HEK293 (cell line): ENCODE data around the gene SRBD1.

Experiments
- CTCF ChIA-PET: fragments of 350-600 bp; formaldehyde crosslinking; extraction: SDS; loops from one replicate; lab custom pipeline; 2021; ENCODE audit warnings: antibody characterized with exemption; lab: Yijun Ruan, JAX
- POLR2A ChIA-PET: fragments of 300-600 bp; formaldehyde crosslinking; extraction: SDS; loops from one replicate; lab custom pipeline; 2020; ENCODE audit warnings: antibody characterized with exemption, inconsistent platforms; lab: Yijun Ruan, JAX
- H3K27ac ChIP-seq: fragments of 200-500 bp; sonication (Bioruptor generic); 2 replicates; pipeline ENCODE4 v1.5.1; 2014; ENCODE audit warnings: low read depth, low read length, control low read depth, inconsistent platforms; ENCODE audit errors: extremely low read depth
- H3K36me3 ChIP-seq, 2 experiments: fragments of 200-500 bp in 1 of 2; sonication (Bioruptor generic) in 1 of 2; 1 replicate in 1 of 2; 2 replicates in 1 of 2; pipeline ENCODE4 v1.5.1; 2014 to 2017; ENCODE audit warnings: inconsistent platforms in 2 of 2, low read length in 2 of 2; ENCODE audit not compliant: control insufficient read depth in 2 of 2, insufficient read depth in 1 of 2
- H3K4me1 ChIP-seq: fragments of 200-500 bp; sonication (Bioruptor generic); 2 replicates; pipeline ENCODE4 v1.5.1; 2014; ENCODE audit warnings: mild to moderate bottlenecking, low read length, inconsistent platforms; ENCODE audit not compliant: control insufficient read depth, insufficient read depth
- H3K4me3 ChIP-seq: 2 replicates; pipeline ENCODE4 v1.5.1; 2011; ENCODE audit warnings: low read depth, mild to moderate bottlenecking, control low read depth, low read length, moderate library complexity
- H3K9me3 ChIP-seq: fragments of 200-500 bp; sonication (Bioruptor generic); 2 replicates; pipeline ENCODE4 v1.5.1; 2014; ENCODE audit warnings: low read depth, low read length, inconsistent platforms; ENCODE audit not compliant: control insufficient read depth, insufficient read depth
- CTCF ChIP-seq: fragments of 450-650 bp; formaldehyde crosslinking; IDR thresholded peaks from 2 replicates; pipeline ENCODE4 v1.5.1; 2016; ENCODE audit warnings: missing biosample characterization, missing genetic modification characterization
- EGR2 ChIP-seq: fragments of 450-650 bp; formaldehyde crosslinking; IDR thresholded peaks from 2 replicates; pipeline ENCODE4 v1.5.1; 2016; ENCODE audit warnings: low read depth, missing biosample characterization, missing genetic modification characterization
- GLIS1 ChIP-seq: fragments of 450-650 bp; formaldehyde crosslinking; IDR thresholded peaks from 2 replicates; pipeline ENCODE4 v1.5.1; 2016; ENCODE audit warnings: missing biosample characterization, missing genetic modification characterization
- KLF1 ChIP-seq: fragments of 450-650 bp; formaldehyde crosslinking; IDR thresholded peaks from 2 replicates; pipeline ENCODE4 v1.5.1; 2016; ENCODE audit warnings: missing biosample characterization, missing genetic modification characterization
- REPIN1 ChIP-seq: fragments of 450-650 bp; formaldehyde crosslinking; IDR thresholded peaks from 2 replicates; pipeline ENCODE4 v1.5.1; 2017; ENCODE audit warnings: missing biosample characterization, missing genetic modification characterization, low read depth
- ZFP41 ChIP-seq: fragments of 450-650 bp; formaldehyde crosslinking; IDR thresholded peaks from 2 replicates; pipeline ENCODE4 v1.5.1; 2016; ENCODE audit warnings: missing biosample characterization, missing genetic modification characterization, borderline replicate concordance
- ZIC2 ChIP-seq: fragments of 450-650 bp; formaldehyde crosslinking; IDR thresholded peaks from 2 replicates; pipeline ENCODE4 v1.5.1; 2016; ENCODE audit warnings: missing biosample characterization, missing genetic modification characterization
- ZNF221 ChIP-seq: fragments of 450-650 bp; formaldehyde crosslinking; IDR thresholded peaks from 2 replicates; pipeline ENCODE4 v1.5.1; 2017; ENCODE audit warnings: missing biosample characterization, missing genetic modification characterization, borderline replicate concordance
- ZNF280C ChIP-seq: fragments of 450-650 bp; formaldehyde crosslinking; IDR thresholded peaks from 2 replicates; pipeline ENCODE4 v1.5.1; 2016; ENCODE audit warnings: missing biosample characterization, missing genetic modification characterization
- ZNF391 ChIP-seq: fragments of 450-650 bp; formaldehyde crosslinking; IDR thresholded peaks from 2 replicates; pipeline ENCODE4 v1.5.1; 2016; ENCODE audit warnings: low read depth, missing biosample characterization, missing genetic modification characterization, borderline replicate concordance
- ZNF48 ChIP-seq: fragments of 450-650 bp; formaldehyde crosslinking; IDR thresholded peaks from 2 replicates; pipeline ENCODE4 v1.5.1; 2016; ENCODE audit warnings: missing biosample characterization, missing genetic modification characterization
- ZNF585B ChIP-seq: fragments of 450-650 bp; formaldehyde crosslinking; IDR thresholded peaks from 2 replicates; pipeline ENCODE4 v1.5.1; 2016; ENCODE audit warnings: missing biosample characterization, missing genetic modification characterization
- ZNF830 ChIP-seq: fragments of 450-650 bp; IDR thresholded peaks from 2 replicates; pipeline ENCODE4 v1.5.0; 2018; ENCODE audit warnings: missing biosample characterization, missing genetic modification characterization, low read depth, mild to moderate bottlenecking, moderate library complexity
- ZSCAN30 ChIP-seq: fragments of 450-650 bp; IDR thresholded peaks from 2 replicates; pipeline ENCODE4 v1.5.1; 2018; ENCODE audit warnings: missing biosample characterization, mild to moderate bottlenecking, missing genetic modification characterization, moderate library complexity
- TF ChIP-seq, protein P1 (sequence below): fragments of 450-650 bp; formaldehyde crosslinking; IDR thresholded peaks from 2 replicates; pipeline ENCODE4 v1.5.1; 2016; ENCODE audit warnings: missing biosample characterization, missing genetic modification characterization
- TF ChIP-seq, protein P2 (sequence below): fragments of 450-650 bp; formaldehyde crosslinking; IDR thresholded peaks from 2 replicates; pipeline ENCODE4 v1.5.1; 2016; ENCODE audit warnings: missing biosample characterization, missing genetic modification characterization, low read depth

SRBD1 gene

DNA sequence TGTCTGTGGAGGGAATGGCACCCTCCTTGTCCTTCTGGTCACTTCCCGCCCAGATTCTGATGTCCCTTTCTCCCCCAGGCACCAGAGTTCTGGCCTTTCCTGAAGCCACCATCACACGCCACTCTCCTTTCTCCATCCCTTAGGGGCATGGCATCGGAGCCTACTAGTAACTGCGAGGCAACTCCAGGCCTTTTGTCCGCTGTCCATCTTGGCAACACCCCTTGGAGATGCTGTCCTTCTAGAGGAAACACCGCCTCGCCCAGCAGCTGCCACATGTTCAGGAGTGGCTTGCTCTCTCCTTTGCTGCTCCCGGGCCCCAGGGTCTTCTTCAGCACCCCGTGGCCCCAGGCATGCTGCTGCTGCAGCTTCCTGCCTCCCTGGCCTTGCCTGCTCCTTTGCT is 267.0 kb downstream of the SRBD1 start:
- TF ChIP-seq ZSCAN30 (tag by site-specific recombination) (no peak), ZFP41 (tag by site-specific recombination) (no peak), CTCF (no peak), REPIN1 (tag by site-specific recombination) (no peak), ZNF221 (no peak), ZNF48 (tag by site-specific recombination) (no peak), ZNF585B (no peak)
- TF ChIP-seq, protein P1, sequence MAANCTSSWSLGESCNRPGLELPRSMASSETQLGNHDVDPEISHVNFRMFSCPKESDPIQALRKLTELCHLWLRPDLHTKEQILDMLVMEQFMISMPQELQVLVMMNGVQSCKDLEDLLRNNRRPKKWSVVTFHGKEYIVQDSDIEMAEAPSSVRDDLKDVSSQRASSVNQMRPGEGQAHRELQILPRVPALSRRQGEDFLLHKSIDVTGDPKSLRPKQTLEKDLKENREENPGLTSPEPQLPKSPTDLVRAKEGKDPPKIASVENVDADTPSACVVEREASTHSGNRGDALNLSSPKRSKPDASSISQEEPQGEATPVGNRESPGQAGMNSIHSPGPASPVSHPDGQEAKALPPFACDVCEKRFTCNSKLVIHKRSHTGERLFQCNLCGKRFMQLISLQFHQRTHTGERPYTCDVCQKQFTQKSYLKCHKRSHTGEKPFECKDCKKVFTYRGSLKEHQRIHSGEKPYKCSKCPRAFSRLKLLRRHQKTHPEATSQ (tag by site-specific recombination): no peak
- ChIA-PET CTCF (interaction anchor here (1.9 kb wide), 1 partner anchor 150 kb away, joined by 5 read pairs; no protein-coding TSS in a partner anchor), POLR2A (no interaction called here)
- no peaks in the 10 kb centered on the region for H3K36me3 ChIP-seq
- no peak overlapping the region for H3K27ac ChIP-seq
- no peaks in the 10 kb centered on the region for H3K4me1 ChIP-seq
- no peaks in the 10 kb centered on the region for H3K9me3 ChIP-seq
- H3K4me3 ChIP-seq: no peak overlapping the region

GRCh38 chr2:45343251-45344017 is 267.6 kb downstream of the SRBD1 start:
- Histone ChIP-seq H3K9me3 (no peaks in the 10 kb centered on the region), H3K36me3 (no peaks in the 10 kb centered on the region), H3K4me3 (no peak overlapping the region), H3K4me1 (no peaks in the 10 kb centered on the region), H3K27ac (no peak overlapping the region)
- ChIA-PET POLR2A (no interaction called here), CTCF (interaction anchor here (0.5 kb wide), 1 partner anchor 8 kb away, joined by 7 read pairs; no protein-coding TSS in a partner anchor)
- 0 out of 2 replicates have a peak, but pooled peaks have one; percentile 25 for TF ChIP-seq GLIS1
- peak; percentile 59 for TF ChIP-seq ZIC2 (tag by site-specific recombination)
- no peak for TF ChIP-seq ZNF830

DNA sequence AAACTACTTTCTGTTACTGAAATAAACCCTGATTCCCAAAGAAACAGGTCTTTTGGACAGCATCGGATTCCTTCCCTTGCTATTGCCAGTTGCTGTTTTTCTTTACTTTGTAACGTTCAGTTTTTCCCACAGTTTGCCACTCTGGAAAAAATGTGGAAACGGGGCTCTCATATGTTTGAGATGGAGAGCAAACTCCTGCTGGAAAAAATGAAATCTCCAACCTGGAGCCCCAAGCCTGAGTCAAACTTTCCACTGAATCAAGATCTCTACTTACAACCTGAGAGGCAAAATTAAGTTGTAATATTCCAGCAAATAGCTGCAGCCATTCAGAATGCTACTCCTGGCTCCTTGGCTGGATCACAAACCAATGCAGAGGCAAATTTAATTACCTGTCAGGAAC is 270.7 kb downstream of the SRBD1 start:
- TF ChIP-seq EGR2 (tag by site-specific recombination) (no peak), ZNF280C (tag by site-specific recombination) (no peak), ZNF391 (tag by site-specific recombination) (no peak), KLF1 (no peak)
- TF ChIP-seq, protein P2, sequence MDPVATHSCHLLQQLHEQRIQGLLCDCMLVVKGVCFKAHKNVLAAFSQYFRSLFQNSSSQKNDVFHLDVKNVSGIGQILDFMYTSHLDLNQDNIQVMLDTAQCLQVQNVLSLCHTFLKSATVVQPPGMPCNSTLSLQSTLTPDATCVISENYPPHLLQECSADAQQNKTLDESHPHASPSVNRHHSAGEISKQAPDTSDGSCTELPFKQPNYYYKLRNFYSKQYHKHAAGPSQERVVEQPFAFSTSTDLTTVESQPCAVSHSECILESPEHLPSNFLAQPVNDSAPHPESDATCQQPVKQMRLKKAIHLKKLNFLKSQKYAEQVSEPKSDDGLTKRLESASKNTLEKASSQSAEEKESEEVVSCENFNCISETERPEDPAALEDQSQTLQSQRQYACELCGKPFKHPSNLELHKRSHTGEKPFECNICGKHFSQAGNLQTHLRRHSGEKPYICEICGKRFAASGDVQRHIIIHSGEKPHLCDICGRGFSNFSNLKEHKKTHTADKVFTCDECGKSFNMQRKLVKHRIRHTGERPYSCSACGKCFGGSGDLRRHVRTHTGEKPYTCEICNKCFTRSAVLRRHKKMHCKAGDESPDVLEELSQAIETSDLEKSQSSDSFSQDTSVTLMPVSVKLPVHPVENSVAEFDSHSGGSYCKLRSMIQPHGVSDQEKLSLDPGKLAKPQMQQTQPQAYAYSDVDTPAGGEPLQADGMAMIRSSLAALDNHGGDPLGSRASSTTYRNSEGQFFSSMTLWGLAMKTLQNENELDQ: no peak
- H3K4me3 ChIP-seq: no peak overlapping the region
- H3K4me1 ChIP-seq: no peaks in the 10 kb centered on the region
- CTCF ChIA-PET: interaction anchor here (1.0 kb wide), 1 partner anchor 8 kb away, joined by 4 read pairs; no protein-coding TSS in a partner anchor
- POLR2A ChIA-PET: no interaction called here
- H3K27ac ChIP-seq: no peak overlapping the region
- H3K9me3 ChIP-seq: no peaks in the 10 kb centered on the region
- no peaks in the 10 kb centered on the region for H3K36me3 ChIP-seq
